Mesenchymal stem cell (in vitro differentiated cells and primary cell): ENCODE data around the gene GCNT2.
"Not testable (repeated sequence)": the region's sequence is repeated elsewhere in the genome, so short reads cannot be mapped to it uniquely, and the experiment has no call there.

ENCODE experiments used
- DNase-seq: peaks from one replicate; pipeline ENCODE4 v3.0.0-alpha.2; 2013
- H2AFZ ChIP-seq: one replicate; pipeline ENCODE4 v1.6.1; 2013; ENCODE audit warnings: low read depth, mild to moderate bottlenecking, control low read depth, inconsistent platforms, low read length, moderate library complexity
- H2AK5ac ChIP-seq: 2 replicates; pipeline ENCODE4 v1.6.1; 2013; ENCODE audit warnings: low read length, moderate library complexity, mild to moderate bottlenecking, inconsistent platforms; ENCODE audit not compliant: severe bottlenecking
- H2BK120ac ChIP-seq: one replicate; pipeline ENCODE4 v1.6.1; 2013; ENCODE audit warnings: low read depth, mild to moderate bottlenecking, inconsistent platforms, low read length, moderate library complexity
- H2BK12ac ChIP-seq, 2 experiments: one replicate each; pipeline ENCODE4 v1.6.1; 2013; ENCODE audit warnings: inconsistent platforms in 2 of 2, low read length in 2 of 2, mild to moderate bottlenecking in 2 of 2, moderate library complexity in 2 of 2, control low read depth in 1 of 2
- H2BK15ac ChIP-seq: one replicate; pipeline ENCODE4 v1.6.1; 2013; ENCODE audit warnings: mild to moderate bottlenecking, low read depth, inconsistent platforms; ENCODE audit not compliant: poor library complexity, severe bottlenecking
- H2BK5ac ChIP-seq: 2 replicates; pipeline ENCODE4 v1.6.1; 2013; ENCODE audit warnings: low read depth, mild to moderate bottlenecking, low read length, control low read depth, inconsistent platforms; ENCODE audit not compliant: poor library complexity, severe bottlenecking
- H3K14ac ChIP-seq, 2 experiments: one replicate each; pipeline ENCODE4 v1.6.1; 2013; ENCODE audit warnings: inconsistent platforms in 2 of 2, low read length in 2 of 2, control low read depth in 1 of 2, mild to moderate bottlenecking in 1 of 2, moderate library complexity in 1 of 2
- H3K18ac ChIP-seq, 2 experiments: one replicate each; pipeline ENCODE4 v1.6.1; 2013; ENCODE audit warnings: inconsistent platforms in 2 of 2, low read length in 2 of 2, control low read depth in 1 of 2, low read depth in 1 of 2, mild to moderate bottlenecking in 1 of 2
- H3K23ac ChIP-seq, 2 experiments: one replicate each; pipeline ENCODE4 v1.6.1; 2013; ENCODE audit warnings: inconsistent platforms in 2 of 2, low read length in 2 of 2, mild to moderate bottlenecking in 2 of 2, moderate library complexity in 2 of 2, control low read depth in 1 of 2
- H3K27ac ChIP-seq: 2 replicates; pipeline ENCODE4 v1.5.1; 2013; ENCODE audit warnings: mild to moderate bottlenecking, moderate library complexity, low read length, control low read depth, inconsistent platforms; ENCODE audit not compliant: poor library complexity, severe bottlenecking
- H3K27me3 ChIP-seq, 2 experiments: 2 replicates each; pipeline versions ENCODE4 v1.6.1 to v1.7.0; 2013; ENCODE audit warnings: low read length in 2 of 2, mild to moderate bottlenecking in 2 of 2, moderate library complexity in 2 of 2, control low read depth in 1 of 2, inconsistent platforms in 1 of 2; ENCODE audit not compliant: control insufficient read depth in 1 of 2, insufficient read depth in 1 of 2
- H3K36me3 ChIP-seq, 2 experiments: 2 replicates each; pipeline versions ENCODE4 v1.6.1 to v1.7.0; 2013; ENCODE audit warnings: low read length in 2 of 2, control low read depth in 1 of 2, inconsistent platforms in 1 of 2, low read depth in 1 of 2, mild to moderate bottlenecking in 1 of 2; ENCODE audit not compliant: insufficient read depth in 2 of 2, control insufficient read depth in 1 of 2
- H3K4ac ChIP-seq, 2 experiments: one replicate each; pipeline ENCODE4 v1.6.1; 2013; ENCODE audit warnings: inconsistent platforms in 2 of 2, low read length in 2 of 2, mild to moderate bottlenecking in 2 of 2, moderate library complexity in 2 of 2, control low read depth in 1 of 2, low read depth in 1 of 2
- H3K4me1 ChIP-seq: 2 replicates; pipeline ENCODE4 v1.6.1; 2013; ENCODE audit warnings: low read depth, low read length, control low read depth; ENCODE audit not compliant: control insufficient read depth, insufficient read depth
- H3K4me2 ChIP-seq: 2 replicates; pipeline ENCODE4 v1.6.1; 2013; ENCODE audit warnings: low read length, mild to moderate bottlenecking, inconsistent platforms; ENCODE audit not compliant: poor library complexity, severe bottlenecking
- H3K4me3 ChIP-seq, 2 experiments: 2 replicates each; pipeline versions ENCODE4 v1.5.1 to v1.7.0; 2013; ENCODE audit warnings: low read length in 2 of 2, mild to moderate bottlenecking in 2 of 2, control low read depth in 1 of 2, low read depth in 1 of 2; ENCODE audit not compliant: insufficient read depth in 1 of 2
- H3K79me1 ChIP-seq: replicated peaks from 2 replicates; pipeline ENCODE4 v1.6.1; 2013; ENCODE audit warnings: mild to moderate bottlenecking, control low read depth, low read length, inconsistent platforms; ENCODE audit not compliant: poor library complexity, severe bottlenecking
- H3K9ac ChIP-seq: 2 replicates; pipeline ENCODE4 v1.7.0; 2013; ENCODE audit warnings: mild to moderate bottlenecking, low read length, moderate library complexity
- H3K9me3 ChIP-seq: 2 replicates; pipeline ENCODE4 v1.7.0; 2013; ENCODE audit warnings: mild to moderate bottlenecking, low read length; ENCODE audit not compliant: control insufficient read depth
- H4K8ac ChIP-seq: one replicate; pipeline ENCODE4 v1.6.1; 2013; ENCODE audit warnings: inconsistent platforms, mild to moderate bottlenecking, low read length, moderate library complexity
- H4K91ac ChIP-seq: one replicate; pipeline ENCODE4 v1.6.1; 2013; ENCODE audit warnings: mild to moderate bottlenecking, low read length, inconsistent platforms
- WGBS: methylation state at CpG from one replicate; pipeline ENCODE4 v1.1.7; 2013; ENCODE audit warnings: mixed read lengths; 5-methylcytosine and 5-hydroxymethylcytosine counted together

GCNT2 gene

GRCh38 chr6:10491463-10491862 lies 29.7 kb upstream of the GCNT2 start:
- no peaks in the 10 kb centered on the region for H3K36me3 ChIP-seq
- no peak overlapping the region for H2BK5ac ChIP-seq

GRCh38 chr6:10491905-10492304 lies 29.2 kb upstream of the GCNT2 start:
- H3K18ac ChIP-seq, H3K4me3 ChIP-seq, H2BK5ac ChIP-seq, H2BK12ac ChIP-seq, H3K4me1 ChIP-seq, H3K36me3 ChIP-seq, H2AK5ac ChIP-seq, H3K79me1 ChIP-seq, H3K27ac ChIP-seq, H2BK120ac ChIP-seq, H2BK15ac ChIP-seq, H3K9ac ChIP-seq, H3K9me3 ChIP-seq, H2AFZ ChIP-seq, H3K4ac ChIP-seq, H4K91ac ChIP-seq, H4K8ac ChIP-seq, H3K4me2 ChIP-seq, DNase-seq, H3K27me3 ChIP-seq, H3K23ac ChIP-seq, H3K14ac ChIP-seq: not testable (repeated sequence)
- 90% methylated on average over 2 of the region's 3 CpGs for WGBS

More at GRCh38 chr6:10491463-10491862, 29.7 kb upstream of the GCNT2 start:
- H3K79me1 ChIP-seq = no peaks in the 10 kb centered on the region
- WGBS = 98% methylated on average over 31 of the region's 32 CpGs
- no peak overlapping the region for H3K18ac ChIP-seq
- no peak overlapping the region for H2BK15ac ChIP-seq
- peaks cover 0 to 8% of the 10 kb centered on the region in 2 experiments for H3K27me3 ChIP-seq
- no peak overlapping the region for H4K91ac ChIP-seq
- no peak overlapping the region for H3K14ac ChIP-seq
- DNase-seq = no peak
- H3K4me3 ChIP-seq = no peak overlapping the region
- no peak overlapping the region for H3K4ac ChIP-seq
- no peak overlapping the region for H2BK120ac ChIP-seq
- no peak overlapping the region for H2AFZ ChIP-seq
- H3K4me1 ChIP-seq = no peaks in the 10 kb centered on the region
- no peak overlapping the region for H3K27ac ChIP-seq
- H2BK12ac ChIP-seq = no peak overlapping the region
- H3K9ac ChIP-seq = no peak overlapping the region
- H3K4me2 ChIP-seq = no peak overlapping the region
- H4K8ac ChIP-seq = no peak overlapping the region
- no peak overlapping the region for H2AK5ac ChIP-seq
- H3K9me3 ChIP-seq = no peaks in the 10 kb centered on the region
- H3K23ac ChIP-seq = no peak overlapping the region

- no peak for DNase-seq
- no peak overlapping the region for H3K4me2 ChIP-seq
- no peak overlapping the region for H3K18ac ChIP-seq
- no peak overlapping the region for H3K27ac ChIP-seq
- H3K4ac ChIP-seq = no peak overlapping the region
- H3K4me1 ChIP-seq = no peaks in the 10 kb centered on the region
- no peak overlapping the region for H3K9ac ChIP-seq
- H3K4me3 ChIP-seq = no peak overlapping the region
- H3K79me1 ChIP-seq = no peaks in the 10 kb centered on the region
- H4K8ac ChIP-seq = no peak overlapping the region
- no peak overlapping the region for H2AFZ ChIP-seq
- no peaks in the 10 kb centered on the region for H3K9me3 ChIP-seq
- H4K91ac ChIP-seq = no peak overlapping the region
- no peaks in the 10 kb centered on the region for H3K36me3 ChIP-seq
- no peak overlapping the region for H3K23ac ChIP-seq
- no peak overlapping the region for H2BK120ac ChIP-seq
- no peak overlapping the region for H2BK12ac ChIP-seq
- 96% methylated on average over 11 of the region's 14 CpGs for WGBS
- H2AK5ac ChIP-seq = no peak overlapping the region
- H2BK15ac ChIP-seq = no peak overlapping the region
- no peak overlapping the region for H3K14ac ChIP-seq
- no peak overlapping the region for H2BK5ac ChIP-seq
- peaks cover 0 to 8% of the 10 kb centered on the region in 2 experiments for H3K27me3 ChIP-seq
Observed at GRCh38 chr6:10495029-10495428, 26.1 kb upstream of the GCNT2 start.

GRCh38 chr6:10505529-10505928 lies 15.6 kb upstream of the GCNT2 start:
- no peak overlapping the region for H4K91ac ChIP-seq
- H3K4ac ChIP-seq = no peak overlapping the region
- no peak overlapping the region for H3K14ac ChIP-seq
- H3K18ac ChIP-seq = no peak overlapping the region
- H2BK12ac ChIP-seq = no peak overlapping the region
- DNase-seq = no peak
- H2BK5ac ChIP-seq = no peak overlapping the region
- no peak overlapping the region for H3K27ac ChIP-seq
- H4K8ac ChIP-seq = no peak overlapping the region
- peaks cover 0 to 9% of the 10 kb centered on the region in 2 experiments for H3K27me3 ChIP-seq
- H3K4me1 ChIP-seq = no peaks in the 10 kb centered on the region
- no peaks in the 10 kb centered on the region for H3K9me3 ChIP-seq
- WGBS = 72% methylated on average over 4 of the region's 6 CpGs
- no peak overlapping the region for H2AFZ ChIP-seq
- H2BK15ac ChIP-seq = no peak overlapping the region
- no peak overlapping the region for H3K4me2 ChIP-seq
- no peak overlapping the region for H3K4me3 ChIP-seq
- no peak overlapping the region for H3K9ac ChIP-seq
- no peak overlapping the region for H3K23ac ChIP-seq
- H3K36me3 ChIP-seq = no peaks in the 10 kb centered on the region
- no peak overlapping the region for H2BK120ac ChIP-seq
- no peak overlapping the region for H2AK5ac ChIP-seq
- H3K79me1 ChIP-seq = no peaks in the 10 kb centered on the region
